T-helper 1 cell (primary cell): ENCODE measurements around the gene FCMR.
"Not testable (repeated sequence)": the region's sequence is repeated elsewhere in the genome, so short reads cannot be mapped to it uniquely, and the experiment has no call there.

ENCODE experiments used
- DNase-seq, 5 donors: peaks; one replicate each; pipeline ENCODE4 v3.0.0-alpha.2; 2012 to 2020

FCMR gene

GRCh38 chr1:206867716-206868115 lies 54.0 kb downstream of the FCMR start:
- DNase-seq: no peak

GRCh38 chr1:206867239-206867638 lies 54.5 kb downstream of the FCMR start:
- no peak for DNase-seq

GRCh38 chr1:206866062-206866461 lies 55.7 kb downstream of the FCMR start:
- no peak for DNase-seq

GRCh38 chr1:206864939-206865671 lies 56.6 kb downstream of the FCMR start, which contains the start of gene IL20:
Gene IL20 (plus strand): TSS chr1:206865623. CDS start chr1:206865853, 230 bp downstream.
- peak; percentile 57 to 86 (median 71) for DNase-seq

- DNase-seq: no peak
Measured at GRCh38 chr1:206863266-206863665, 58.5 kb downstream of the FCMR start.

GRCh38 chr1:206860165-206860564 lies 61.6 kb downstream of the FCMR start:
- DNase-seq: no peak

- DNase-seq: peak in 1 of 5 donors; percentile 51
Measured at GRCh38 chr1:206859082-206859521, 62.6 kb downstream of the FCMR start.

- peak in 1 of 5 donors; percentile 19 for DNase-seq
Measured at GRCh38 chr1:206856674-206857464, 64.9 kb downstream of the FCMR start.

- DNase-seq: no peak
Measured at GRCh38 chr1:206855859-206856258, 65.9 kb downstream of the FCMR start.

- DNase-seq: no peak
Measured at GRCh38 chr1:206854401-206855129, 67.2 kb downstream of the FCMR start.

GRCh38 chr1:206853696-206854095 lies 68.0 kb downstream of the FCMR start:
- DNase-seq: not testable (repeated sequence)
